HPDE6-E6E7 (cell line): ENCODE measurements around the gene ALG14.
A peak's percentile ranks its signal among the peaks of the same experiment; 100 is the strongest.
"Not testable (repeated sequence)": the region's sequence is repeated elsewhere in the genome, so short reads cannot be mapped to it uniquely, and the experiment has no call there.

Experiments
- DNase-seq: peaks from one replicate; pipeline ENCODE4 v3.0.0; 2011; ENCODE audit warnings: missing footprints; ENCODE audit errors: extremely low spot score

The ALG14 gene

DNA sequence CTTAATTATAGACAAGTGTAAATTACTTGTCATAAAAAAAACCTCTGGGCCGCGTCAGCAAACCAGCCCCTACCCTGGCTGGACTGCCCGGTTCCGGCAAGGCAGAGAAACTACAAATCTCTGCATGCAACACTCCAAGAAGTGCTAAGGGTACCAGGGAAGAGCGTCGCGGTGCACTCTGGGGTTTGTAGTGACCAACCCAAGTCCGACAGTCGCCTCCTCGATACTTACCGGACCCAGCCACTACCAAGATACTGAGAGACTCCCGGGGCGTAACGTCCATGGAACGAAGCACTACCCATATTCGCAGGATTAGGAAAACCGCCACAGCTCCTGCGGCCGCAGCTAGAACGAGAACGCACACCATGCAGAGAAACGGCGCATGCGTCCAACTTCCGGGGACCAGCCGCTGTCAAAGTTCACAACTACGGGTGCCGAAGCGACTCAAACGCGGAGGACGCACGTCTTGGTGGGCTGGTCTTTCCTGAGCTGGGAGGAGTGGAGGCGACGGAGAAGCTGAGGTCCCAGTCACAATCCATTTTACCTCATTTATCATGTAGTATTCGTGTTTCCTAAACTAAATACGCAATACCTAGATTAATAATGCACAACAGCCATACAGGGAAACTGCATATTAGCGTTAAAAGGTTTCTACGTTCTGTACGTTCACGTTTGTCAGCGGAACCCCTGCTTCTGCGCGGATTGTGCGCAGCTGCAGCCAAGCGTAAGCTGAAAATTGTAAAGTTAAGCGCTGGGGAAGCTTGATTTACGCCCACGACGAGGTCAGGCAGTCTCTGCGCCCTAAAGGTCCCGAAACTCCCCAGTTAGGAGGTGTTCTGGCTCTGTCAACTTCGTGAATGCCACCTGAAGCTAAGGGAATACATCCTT, at the start of gene ALG14:
TSS of gene ALG14 (minus strand) at position 420 of the 888 bp plus-strand sequence. CDS start at position 367, 53 bp downstream.
- DNase-seq, result peak; percentile 93

DNA sequence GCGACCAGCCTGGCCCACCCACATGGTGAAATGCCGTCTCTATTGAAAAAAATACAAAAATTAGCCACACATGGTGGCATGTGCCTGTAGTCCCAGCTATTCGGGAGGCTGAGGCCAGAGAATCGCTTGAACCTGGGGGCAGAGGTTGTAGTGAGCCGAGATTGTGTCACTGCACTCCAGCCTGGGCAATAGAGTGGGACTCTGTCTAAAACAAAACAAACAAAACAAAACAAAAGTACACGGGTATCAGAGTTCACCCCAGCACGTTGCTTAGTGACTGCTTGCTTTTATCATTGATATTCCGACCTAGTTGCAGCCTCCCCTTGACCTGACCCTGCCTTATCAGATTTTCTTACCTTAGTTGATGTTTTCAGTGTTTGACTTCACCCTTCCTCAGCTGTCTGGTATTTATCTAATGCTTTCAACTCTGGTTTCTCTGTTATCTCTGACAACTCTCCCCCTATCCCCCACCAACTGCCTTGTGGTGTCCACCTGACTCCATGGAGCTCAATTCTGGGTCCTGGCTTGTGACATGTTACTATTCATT, 49.5 kb upstream of the ALG14 start:
- DNase-seq, result no peak

DNA sequence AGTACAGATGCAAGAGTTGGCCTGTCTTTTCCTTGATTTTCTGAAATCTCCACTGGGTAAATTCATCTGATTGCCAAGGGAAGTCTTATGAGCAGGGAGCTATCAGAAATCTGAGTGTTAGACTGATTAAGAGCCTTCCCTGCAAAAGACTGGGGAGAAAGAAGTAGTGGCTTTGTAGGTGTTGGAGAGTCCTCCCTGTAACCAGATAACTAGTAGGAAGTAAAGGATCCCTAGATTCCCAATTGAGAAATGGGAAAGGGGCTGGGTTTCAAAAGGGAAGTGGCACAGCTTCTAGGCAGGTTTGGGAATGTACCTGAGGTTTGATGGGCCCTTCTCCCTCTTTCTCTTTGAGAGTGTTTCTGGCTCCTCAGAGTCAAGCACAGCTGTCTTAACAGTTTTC, 46.5 kb upstream of the ALG14 start:
- DNase-seq, result no peak

- no peak for DNase-seq
Measured at GRCh38 chr1:95118710-95119109, 46.0 kb upstream of the ALG14 start.

DNA sequence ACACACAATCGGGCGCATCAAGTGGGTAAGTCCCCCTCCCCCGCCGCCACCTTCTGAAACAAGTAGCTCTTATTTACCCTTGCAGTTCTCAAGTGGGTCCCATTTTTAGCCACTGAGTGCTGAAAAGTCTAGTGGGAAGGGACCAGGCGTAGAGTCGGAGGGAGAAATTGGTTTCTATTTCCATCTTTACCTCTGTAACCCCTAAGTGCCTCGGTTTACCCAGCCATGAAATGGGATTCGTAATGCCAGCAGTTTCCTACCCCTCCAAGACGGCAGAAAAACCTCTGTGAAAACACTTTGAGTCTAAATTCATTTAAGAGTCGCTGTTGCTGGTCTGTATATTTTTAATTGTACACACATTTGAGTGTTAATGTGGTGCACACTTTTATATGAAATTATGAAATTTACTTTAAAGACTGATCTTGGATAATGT, 45.3 kb upstream of the ALG14 start:
- DNase-seq, result no peak

DNA sequence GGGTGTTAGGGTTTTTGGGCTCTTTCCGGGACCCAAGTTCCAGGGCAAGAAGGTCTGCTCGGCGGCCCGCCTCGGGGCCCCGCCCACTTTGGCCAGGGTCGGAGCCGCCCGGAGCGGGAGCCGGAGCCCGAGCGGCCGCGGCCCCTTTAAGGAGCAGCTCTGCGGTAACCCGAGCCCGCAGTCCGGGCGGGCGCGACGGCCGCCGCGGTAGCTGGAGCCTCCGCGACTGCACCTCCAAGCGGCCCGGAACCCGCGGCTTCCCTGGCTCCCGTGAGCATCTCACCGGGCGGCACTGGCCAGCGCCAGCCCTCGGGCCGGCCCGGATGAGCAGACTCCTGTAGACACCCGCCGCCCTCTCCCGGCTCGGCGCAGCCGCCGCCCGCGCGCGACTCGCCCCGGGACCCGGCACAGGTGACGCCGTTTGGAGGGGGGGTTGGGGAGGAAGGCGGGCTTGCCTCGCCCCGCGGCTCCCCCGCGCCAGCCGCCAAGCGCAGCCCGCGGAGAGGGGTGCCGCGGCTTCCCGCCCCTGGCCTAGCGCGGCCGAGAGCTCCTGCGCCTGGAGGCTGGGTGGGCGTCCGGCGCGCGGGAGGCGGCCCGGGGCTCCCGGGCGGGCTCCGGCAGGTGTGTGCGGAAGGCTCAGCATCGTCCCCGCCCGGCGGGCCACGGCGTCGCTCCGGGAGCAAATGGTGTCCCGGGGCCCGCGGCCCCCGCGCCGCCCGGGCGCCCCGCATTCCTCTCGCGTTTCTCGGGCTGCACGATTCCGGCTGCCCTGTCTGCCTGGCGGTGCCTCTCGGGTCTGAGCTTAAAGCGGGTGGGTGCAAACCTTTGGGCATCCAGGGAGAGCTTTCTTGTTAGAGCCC, 44.7 kb upstream of the ALG14 start, which contains the start of gene TLCD4:
TSS of gene TLCD4 (plus strand) at position 149 of the 860 bp plus-strand sequence. CDS start 26,547 bp downstream, outside the sequence.
- DNase-seq, result peak; percentile 16

- DNase-seq, result peak; percentile 66
Measured at GRCh38 chr1:95116580-95117206, 43.9 kb upstream of the ALG14 start.

DNA sequence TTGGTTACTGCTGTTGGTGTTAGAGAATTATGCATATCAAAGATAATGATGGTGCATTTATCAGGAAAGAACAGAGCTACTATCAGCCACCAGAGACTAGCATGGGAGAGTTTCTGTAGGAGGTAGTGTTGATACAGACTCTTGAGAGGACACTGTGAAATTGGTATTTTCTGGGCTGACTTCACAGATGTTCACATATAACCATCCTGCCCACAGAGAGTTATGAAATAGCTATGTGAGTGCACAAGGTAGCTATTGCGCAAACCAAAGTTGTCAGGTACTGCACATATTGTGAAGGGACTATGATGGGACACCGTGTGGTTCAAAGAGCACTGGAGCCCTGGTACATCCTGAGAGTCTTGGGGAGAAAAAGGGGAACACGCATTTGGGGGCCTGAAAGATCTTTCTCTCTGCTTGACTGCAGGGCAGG, 43.0 kb upstream of the ALG14 start:
- no peak for DNase-seq

- no peak for DNase-seq
Measured at GRCh38 chr1:95113684-95114083, 40.9 kb upstream of the ALG14 start.

DNA sequence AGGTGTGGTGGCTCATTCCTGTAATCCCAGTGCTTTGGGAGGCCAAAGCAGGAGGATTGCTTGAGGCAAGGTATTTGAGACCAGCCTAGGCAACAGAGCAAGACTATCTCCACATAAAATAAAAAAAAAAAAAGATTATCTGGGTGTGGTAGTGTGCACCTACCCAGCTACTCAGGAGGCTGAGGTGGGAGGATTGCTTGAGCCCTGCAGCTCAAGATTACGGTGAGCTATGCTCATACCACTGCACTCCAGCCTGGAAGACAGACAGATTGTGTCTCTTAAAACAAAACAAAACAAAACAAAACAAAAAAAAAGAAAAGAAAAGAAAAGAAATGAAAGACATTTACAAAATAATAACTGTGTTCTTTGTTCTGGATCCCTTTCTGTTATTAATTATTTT, 38.3 kb upstream of the ALG14 start:
- DNase-seq, result no peak

GRCh38 chr1:95108792-95109191, 36.0 kb upstream of the ALG14 start:
- DNase-seq, result no peak

DNA sequence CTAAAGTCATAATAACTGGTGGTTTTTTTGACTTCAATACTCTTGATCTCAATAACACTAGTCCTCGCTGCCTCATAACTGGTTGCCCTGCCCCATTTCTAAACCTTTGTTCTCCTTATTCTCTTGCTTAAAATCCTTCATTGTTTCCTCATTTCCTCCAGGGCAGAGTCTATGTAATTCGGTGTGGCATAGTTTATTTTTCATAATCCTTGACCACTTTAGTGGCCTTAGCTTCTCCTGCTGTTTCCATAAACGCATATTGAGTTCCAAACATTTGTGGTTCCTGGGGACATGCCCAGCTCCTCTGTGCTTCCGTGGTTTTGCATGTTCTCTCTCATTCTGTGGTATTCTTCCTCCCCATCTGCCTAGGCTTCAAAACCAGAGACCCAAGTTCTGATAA, 25.4 kb upstream of the ALG14 start:
- DNase-seq, result no peak

- DNase-seq, result no peak
Measured at GRCh38 chr1:95097426-95097825, 24.7 kb upstream of the ALG14 start.

DNA sequence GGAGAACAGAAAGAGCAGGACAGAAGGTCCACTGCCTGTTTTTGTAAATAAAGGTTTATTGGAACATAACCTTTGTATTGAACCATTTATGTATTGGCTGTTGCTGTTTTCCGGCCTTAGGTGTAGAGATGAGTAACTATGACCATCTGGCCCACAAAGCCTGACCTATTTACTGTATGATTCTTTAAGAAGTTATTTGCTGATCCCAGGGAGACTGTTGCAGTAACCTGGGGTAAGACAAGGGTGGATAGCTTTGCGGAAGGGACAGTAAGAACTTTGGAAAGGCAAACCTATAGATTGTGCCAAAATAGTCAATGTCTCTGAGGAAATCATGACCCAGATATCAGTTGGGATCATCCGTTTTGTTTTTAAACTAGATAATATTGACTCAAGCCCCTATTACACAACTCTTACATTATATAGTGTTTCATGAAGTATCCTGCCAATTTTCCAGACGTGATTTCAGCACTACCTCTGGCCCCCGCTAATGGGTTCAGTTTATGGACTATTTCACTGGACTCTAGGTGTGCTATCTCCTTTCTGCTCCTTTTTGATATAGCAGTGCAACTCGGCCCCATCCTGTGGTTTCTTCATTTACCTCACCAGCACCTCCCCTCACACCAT, 23.6 kb upstream of the ALG14 start:
- DNase-seq, result no peak

DNA sequence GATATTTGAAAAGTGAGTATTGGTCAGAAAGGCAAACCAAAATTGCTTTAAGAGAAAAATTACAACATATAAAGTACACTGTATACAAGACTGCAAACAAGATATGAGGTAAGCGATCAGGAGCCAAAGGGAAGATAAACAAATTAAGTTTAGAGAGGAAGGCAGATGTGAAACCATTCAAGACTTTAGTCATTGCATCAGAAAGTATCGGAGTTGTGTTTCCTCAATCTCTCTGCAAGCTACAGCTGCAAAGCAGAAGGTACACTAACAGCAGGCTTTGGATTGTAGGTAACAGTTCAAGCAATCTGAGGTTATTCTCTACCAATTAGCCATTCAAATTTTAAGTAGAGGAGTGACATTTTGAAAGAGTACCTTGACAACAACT, 23.1 kb upstream of the ALG14 start:
- no peak for DNase-seq

DNA sequence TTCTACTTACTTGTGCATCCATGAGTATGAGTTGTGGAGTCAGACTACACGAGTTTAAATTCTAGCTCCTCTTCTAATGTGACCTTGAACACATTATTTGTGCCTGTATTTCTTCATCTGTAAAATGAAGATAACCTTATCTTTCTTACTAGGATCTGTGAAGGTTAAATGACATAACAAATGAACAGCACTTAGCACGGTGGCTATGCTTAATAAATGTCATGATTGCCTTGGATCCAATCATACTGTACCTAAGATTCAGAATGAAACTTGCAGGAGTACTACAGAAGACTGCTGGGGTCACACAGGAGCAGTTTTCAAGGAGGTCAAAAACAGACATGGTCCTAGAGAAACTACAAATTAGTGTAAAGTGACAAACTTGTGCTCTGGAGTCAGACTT, 22.2 kb upstream of the ALG14 start:
- no peak for DNase-seq

- no peak for DNase-seq
Measured at GRCh38 chr1:95093296-95093695, 20.5 kb upstream of the ALG14 start.

DNA sequence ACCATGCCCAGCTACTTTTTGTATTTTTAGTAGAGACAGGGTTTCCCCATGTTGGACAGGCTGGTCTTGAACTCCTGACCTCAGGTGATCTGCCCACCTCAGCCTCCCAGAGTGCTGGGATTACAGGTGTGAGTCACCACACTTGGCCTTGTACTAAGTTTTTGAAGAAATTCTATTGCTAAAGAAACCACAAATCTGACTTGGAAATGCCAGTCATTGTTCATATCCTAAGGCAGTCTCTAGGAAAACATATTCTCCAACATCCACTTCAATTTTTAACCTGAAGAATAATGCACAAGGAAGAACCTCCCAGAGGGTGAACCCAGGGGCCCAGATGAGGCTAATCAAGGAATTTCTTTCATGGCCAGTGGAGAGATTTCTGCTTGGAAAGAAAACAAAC, 20.1 kb upstream of the ALG14 start:
- not testable (repeated sequence) for DNase-seq

DNA sequence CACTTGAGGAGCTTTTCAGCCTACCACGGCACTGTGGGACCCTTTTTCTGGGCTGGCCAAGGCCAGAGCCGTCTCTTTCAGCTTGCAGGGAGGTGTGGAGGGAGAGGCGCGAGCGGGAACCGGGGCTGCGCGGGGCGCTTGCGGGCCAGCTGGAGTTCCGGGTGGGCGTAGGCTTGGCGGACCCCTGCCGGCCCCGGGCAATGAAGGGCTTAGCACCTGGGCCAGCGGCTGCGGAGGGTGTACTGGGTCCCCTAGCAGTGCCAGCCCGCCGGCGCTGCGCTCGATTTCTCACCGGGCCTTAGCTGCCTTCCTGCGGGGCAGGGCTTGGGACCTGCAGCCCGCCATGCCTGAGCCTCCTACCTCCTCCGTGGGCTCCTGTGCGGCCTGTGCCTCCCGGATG, 18.5 kb upstream of the ALG14 start:
- DNase-seq, result not testable (repeated sequence)

GRCh38 chr1:95089650-95090287, 17.0 kb upstream of the ALG14 start:
- no peak for DNase-seq

- DNase-seq, result no peak
Measured at GRCh38 chr1:95088303-95088702, 15.6 kb upstream of the ALG14 start.
